GM12891 (cell line): ENCODE results near the gene TBC1D22A.
A peak's percentile ranks its signal among the peaks of the same experiment; 100 is the strongest.

Experiments
- DNase-seq: peaks from one replicate; pipeline ENCODE4 v3.0.0; 2011; ENCODE audit warnings: low spot score; ENCODE audit not compliant: insufficient read length
- FAIRE-seq: peaks from 2 replicates; lab custom pipeline; 2011; peaks lifted over from hg19 to GRCh38; lab: Jason Lieb, UNC
- PAX5 ChIP-seq: IDR thresholded peaks from 2 replicates; pipeline ENCODE4 v1.6.1; 2011; ENCODE audit warnings: low read length, moderate library complexity, mild to moderate bottlenecking; ENCODE audit not compliant: insufficient read depth, severe bottlenecking
- POLR2A ChIP-seq: IDR thresholded peaks from 2 replicates; pipeline ENCODE4 v1.6.1; 2011; ENCODE audit warnings: low read depth, low read length, control low read depth
- POLR2AphosphoS5 ChIP-seq: IDR thresholded peaks from 2 replicates; pipeline ENCODE4 v1.6.1; 2011; ENCODE audit warnings: low read depth, low read length, control low read depth
- POU2F2 ChIP-seq: IDR thresholded peaks from 2 replicates; pipeline ENCODE4 v1.6.1; 2011; ENCODE audit warnings: low read depth, mild to moderate bottlenecking, control low read depth, low read length, moderate library complexity
- SPI1 ChIP-seq: IDR thresholded peaks from 2 replicates; pipeline ENCODE4 v1.6.1; 2011; ENCODE audit warnings: low read depth, low read length, control low read depth
- TAF1 ChIP-seq: IDR thresholded peaks from 2 replicates; pipeline ENCODE4 v1.6.1; 2011; ENCODE audit warnings: low read depth, low read length, control low read depth

The TBC1D22A gene

DNA sequence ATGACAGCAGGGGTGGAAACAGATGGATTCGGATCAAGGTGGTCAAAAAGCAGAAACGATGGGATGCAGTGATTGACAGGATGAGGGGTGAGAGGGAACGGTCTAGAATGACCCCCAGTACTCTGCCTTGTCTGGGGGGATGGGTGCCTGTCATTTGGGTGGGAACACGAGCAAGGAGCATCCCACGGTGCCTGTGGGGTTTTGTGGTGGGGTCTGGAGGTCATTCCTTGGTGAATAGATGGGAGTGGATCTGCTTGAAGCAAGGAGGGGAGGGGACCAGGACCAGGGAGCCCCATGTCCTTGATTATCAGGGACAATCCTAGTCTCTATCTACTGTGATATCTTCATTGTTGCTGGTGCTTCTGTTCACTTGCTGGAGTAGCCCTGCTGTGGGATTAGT, 16.3 kb upstream of the TBC1D22A start:
- FAIRE-seq: no peak
- TF ChIP-seq POU2F2 (no peak), TAF1 (no peak), SPI1 (no peak), POLR2A (no peak)
- no peak for DNase-seq

DNA sequence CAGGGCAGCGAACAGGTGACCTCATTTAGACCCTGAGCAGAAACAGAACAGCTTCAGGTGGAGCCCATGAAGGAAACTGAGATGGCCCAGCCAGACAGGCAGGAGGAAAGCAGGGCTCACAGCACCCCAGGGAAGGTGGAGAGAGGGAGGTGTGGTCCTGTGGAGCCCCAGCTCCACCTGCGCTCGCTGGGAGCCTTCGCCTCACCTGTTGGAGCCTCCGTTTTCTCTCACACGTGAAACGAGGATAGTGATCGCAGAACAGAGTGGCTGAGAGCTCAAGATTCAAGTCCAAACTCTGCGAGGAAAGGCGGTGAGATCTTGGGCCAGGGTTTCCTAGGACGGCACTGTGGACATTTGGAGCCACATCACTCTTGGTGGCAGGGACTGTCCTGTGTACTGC, 15.8 kb upstream of the TBC1D22A start:
- FAIRE-seq: no peak

DNA sequence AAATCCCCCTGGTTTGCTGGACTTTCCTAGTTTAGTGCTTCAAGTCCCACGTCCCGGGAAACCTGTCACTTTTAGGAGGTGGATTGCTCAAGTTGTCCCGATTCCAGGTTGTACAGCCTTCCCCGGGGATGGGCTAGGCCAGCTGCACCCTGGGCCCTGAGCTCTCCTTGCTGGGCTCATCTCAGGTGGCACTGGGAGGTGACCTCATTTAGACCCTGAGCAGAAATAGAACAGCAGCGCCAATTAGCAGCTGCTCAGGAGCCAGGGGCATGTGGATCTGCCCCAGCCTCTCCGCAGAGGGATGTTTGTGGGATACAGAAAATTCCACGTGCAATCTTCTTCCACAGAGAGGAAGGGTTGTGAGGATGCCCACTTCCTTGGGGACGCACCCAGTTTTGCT, 14.8 kb upstream of the TBC1D22A start:
- TF ChIP-seq SPI1 (no peak), PAX5 (no peak)
- FAIRE-seq: no peak
- no peak for DNase-seq

More for the DNA sequence above, 15.8 kb upstream of the TBC1D22A start:
- DNase-seq: no peak
- TF ChIP-seq PAX5 (no peak), POU2F2 (no peak), POLR2A (no peak)

DNA sequence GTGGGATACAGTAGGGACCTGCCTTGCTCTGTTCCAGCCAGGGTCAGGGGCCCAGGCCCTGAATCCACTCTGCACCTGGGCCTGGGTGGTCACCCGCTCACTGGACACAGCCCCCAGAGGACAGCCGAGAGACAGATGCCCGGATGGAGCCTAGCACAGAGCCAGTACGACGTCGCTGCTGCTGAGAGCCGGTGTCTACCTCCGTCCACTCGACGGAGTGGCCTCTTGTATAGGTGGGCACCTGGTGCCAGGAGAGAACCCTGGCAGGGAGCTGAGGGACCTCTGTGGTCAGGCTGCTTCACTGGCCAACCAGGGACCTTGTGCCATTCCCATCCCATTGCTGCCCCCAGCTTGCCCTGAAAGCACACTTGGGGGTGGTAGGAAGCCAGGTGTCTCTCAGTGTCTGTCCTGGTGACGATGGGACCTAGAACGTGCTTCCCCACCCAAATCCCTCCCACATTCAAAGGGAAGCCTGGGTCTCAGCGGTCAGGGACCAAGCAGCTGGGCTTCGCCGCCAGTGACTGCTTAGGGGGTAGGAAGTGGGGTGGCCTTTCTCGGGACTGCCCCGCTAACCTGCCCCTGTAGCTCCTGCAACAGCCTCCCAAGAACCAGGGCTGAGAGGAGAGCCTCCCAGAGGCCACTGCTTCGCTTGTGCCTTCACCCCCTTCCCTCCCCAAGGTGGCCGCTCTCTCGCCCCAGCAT, 14.1 kb upstream of the TBC1D22A start:
- DNase-seq: no peak
- TF ChIP-seq POLR2A (no peak), SPI1 (no peak), POLR2AphosphoS5 (no peak), TAF1 (no peak), PAX5 (no peak), POU2F2 (no peak)
- FAIRE-seq: no peak

DNA sequence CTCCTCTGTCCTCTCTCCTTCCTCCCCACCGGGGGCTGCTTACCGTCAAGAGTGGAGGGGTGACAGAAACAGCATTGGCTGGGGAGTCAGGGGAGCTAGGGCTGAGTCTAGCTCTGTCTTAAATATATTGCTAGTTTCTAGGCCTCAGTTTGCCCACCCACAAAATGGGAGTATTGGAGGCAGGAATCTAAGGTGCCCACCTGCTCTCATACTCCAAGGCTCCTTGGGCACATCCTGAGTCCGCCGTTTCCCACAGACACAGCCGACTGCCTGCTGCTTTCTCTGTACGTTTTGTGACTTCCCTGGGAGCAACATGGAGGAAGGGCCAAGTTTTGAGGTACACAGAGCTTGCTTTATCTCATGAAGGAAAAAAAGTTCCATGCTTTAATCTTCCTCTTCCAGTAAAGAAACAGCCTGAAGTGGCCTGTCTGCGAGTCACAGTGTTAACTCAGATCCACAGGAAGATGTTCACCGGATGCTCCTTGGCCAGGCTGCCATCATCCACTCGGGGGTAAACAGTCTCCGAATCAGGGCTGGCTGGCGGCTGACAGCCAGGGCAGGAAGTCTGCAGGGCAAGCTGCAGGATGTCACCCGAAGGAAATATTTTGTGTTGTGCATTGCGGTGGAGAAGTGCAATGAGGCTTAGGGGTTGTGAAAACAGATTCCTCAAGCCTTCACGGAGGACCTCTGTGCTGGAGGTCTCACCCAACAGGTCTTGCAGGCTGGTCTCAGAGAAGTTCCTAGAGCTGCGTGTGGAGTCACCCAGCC, 13.4 kb upstream of the TBC1D22A start:
- no peak for DNase-seq

DNA sequence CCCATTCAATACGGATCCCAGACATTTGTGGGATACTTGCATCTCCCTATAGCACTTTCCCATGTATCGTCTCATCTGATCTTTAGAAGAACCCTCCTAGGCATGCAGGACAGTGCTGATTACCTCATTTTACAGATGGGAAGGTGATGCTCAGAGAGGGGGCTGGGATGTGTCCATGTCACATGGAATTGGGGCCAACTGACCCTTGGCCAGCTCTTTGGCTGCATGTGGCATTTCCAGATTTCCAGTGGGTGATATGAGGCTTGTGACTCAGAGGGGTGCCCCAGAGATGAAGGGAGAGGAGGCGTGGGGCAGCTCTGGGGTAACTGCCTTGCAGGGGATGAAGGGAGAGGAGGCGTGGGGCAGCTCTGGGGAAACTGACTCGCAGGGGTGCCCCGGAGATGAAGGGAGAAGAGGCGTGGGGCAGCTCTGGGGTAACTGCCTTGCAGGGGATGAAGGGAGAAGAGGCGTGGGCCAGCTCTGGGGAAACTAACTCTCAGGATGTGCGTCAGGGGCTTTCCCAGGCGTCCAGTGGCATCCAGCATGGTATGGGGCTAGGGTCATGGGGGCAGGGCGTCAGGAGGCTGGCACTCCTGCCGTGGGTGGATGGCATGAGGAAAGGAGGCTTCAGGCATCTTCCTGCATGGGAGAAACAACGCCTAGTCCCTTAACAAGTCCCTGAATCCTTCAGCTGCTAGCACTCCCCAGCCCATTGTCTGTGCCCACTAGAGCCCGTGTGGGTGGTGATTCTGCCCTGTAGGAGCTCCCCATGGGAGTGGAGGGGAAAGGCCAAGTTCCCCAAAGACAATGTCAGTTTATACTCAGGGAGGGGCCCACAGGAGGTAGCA, 12.5 kb upstream of the TBC1D22A start:
- FAIRE-seq (no peak), DNase-seq (no peak)

More for the DNA sequence above, 13.4 kb upstream of the TBC1D22A start:
- no peak for TF ChIP-seq POLR2A
- TF ChIP-seq TAF1: no peak
- no peak for TF ChIP-seq SPI1
- no peak for TF ChIP-seq POLR2AphosphoS5
- no peak for TF ChIP-seq PAX5
- no peak for TF ChIP-seq POU2F2
- peak; percentile 51 for FAIRE-seq

DNA sequence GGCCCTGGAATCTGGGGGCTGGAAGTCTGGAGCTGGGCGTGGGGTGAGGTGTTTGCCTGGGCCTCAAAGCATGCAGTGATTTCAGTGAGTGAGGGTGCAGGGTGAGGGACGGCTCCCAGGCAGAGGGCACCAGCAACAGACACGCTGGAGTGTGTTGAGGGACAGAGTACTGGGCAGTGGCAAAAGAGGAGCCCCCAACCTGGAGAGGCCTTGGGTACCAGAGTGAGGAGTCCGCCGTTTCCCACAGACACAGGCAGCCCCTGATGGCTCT, 12.0 kb upstream of the TBC1D22A start:
- FAIRE-seq: no peak
- no peak for DNase-seq
- TF ChIP-seq POU2F2 (no peak), TAF1 (no peak), SPI1 (no peak), POLR2AphosphoS5 (no peak), POLR2A (no peak), PAX5 (no peak)

More for the DNA sequence above, 12.5 kb upstream of the TBC1D22A start:
- TF ChIP-seq SPI1 (no peak), POLR2A (no peak), TAF1 (no peak), POLR2AphosphoS5 (no peak), PAX5 (no peak)

DNA sequence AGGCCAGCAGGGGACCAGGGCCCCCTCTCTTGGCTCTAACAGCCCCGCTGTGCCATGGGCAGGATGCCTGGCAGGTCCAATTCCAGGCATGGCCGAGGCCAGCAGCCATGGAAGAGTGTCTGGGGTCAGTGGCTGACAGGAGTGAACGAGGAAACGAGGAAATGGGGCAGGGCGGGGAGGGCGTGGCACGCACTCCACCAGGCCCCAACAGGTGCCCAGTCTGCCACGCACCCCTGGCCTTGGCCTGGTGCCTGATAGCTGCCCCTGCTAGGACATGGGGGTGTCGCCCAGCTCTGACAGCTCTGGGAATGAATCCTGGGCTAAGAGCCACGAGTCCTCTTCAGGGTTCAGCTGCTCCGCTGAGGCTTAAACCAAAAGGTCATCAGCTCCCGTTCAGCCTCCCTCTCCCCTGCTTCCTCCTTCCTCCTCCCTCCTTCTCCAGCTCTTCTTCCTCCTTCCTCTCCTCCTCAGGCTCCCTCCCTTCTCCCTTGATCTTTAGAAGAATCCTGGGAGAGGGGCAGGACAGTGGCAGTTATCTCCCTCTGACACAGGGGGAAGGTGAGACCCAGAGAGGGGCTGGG, 11.5 kb upstream of the TBC1D22A start:
- TF ChIP-seq POLR2A: no peak
- TF ChIP-seq SPI1: no peak
- TF ChIP-seq TAF1: no peak
- TF ChIP-seq POU2F2: no peak
- TF ChIP-seq POLR2AphosphoS5: no peak
- TF ChIP-seq PAX5: no peak
- no peak for DNase-seq
- no peak for FAIRE-seq
